Liver (tissue), 9 donors: Measurements from ENCODE around the gene NDUFA11. TPM values are rescaled to one million over a fixed set of nuclear protein-coding genes. Genes with fewer than 3 reads are reported as not detected.

Experiments used
- DNase-seq: peaks from one replicate; pipeline ENCODE4 v3.0.0-alpha.2; 2017; ENCODE audit warnings: low spot score
- H3K27ac ChIP-seq, 2 donors: one replicate each; pipeline ENCODE4 v1.7.0; 2013; ENCODE audit warnings: inconsistent platforms in 2 of 2, low read length in 2 of 2, control low read depth in 1 of 2, low read depth in 1 of 2, mild to moderate bottlenecking in 1 of 2
- H3K27me3 ChIP-seq, 4 donors: one replicate each; pipeline versions ENCODE4 v1.6.1 to v1.7.0; 2013; ENCODE audit warnings: low read length in 3 of 4, inconsistent platforms in 1 of 4, mild to moderate bottlenecking in 1 of 4, moderate library complexity in 1 of 4; ENCODE audit not compliant: control insufficient read depth in 4 of 4, insufficient read depth in 4 of 4
- H3K36me3 ChIP-seq, 4 donors: one replicate each; pipeline versions ENCODE4 v1.6.1 to v1.7.0; 2013; ENCODE audit warnings: low read length in 3 of 4, mild to moderate bottlenecking in 3 of 4, low read depth in 1 of 4, moderate library complexity in 1 of 4; ENCODE audit not compliant: control insufficient read depth in 4 of 4, insufficient read depth in 3 of 4
- H3K4me1 ChIP-seq, 4 donors: one replicate each; pipeline versions ENCODE4 v1.6.1 to v1.7.0; 2013; ENCODE audit warnings: low read length in 3 of 4, mild to moderate bottlenecking in 3 of 4, moderate library complexity in 1 of 4; ENCODE audit not compliant: control insufficient read depth in 4 of 4, insufficient read depth in 4 of 4
- H3K4me3 ChIP-seq, 3 donors: one replicate each; pipeline versions ENCODE4 v1.6.1 to v1.7.0; 2013; ENCODE audit warnings: low read length in 3 of 3, control low read depth in 1 of 3, low read depth in 1 of 3, mild to moderate bottlenecking in 1 of 3
- H3K9ac ChIP-seq, 2 donors: one replicate each; pipeline ENCODE4 v1.7.0; 2013; ENCODE audit warnings: low read length in 2 of 2, mild to moderate bottlenecking in 2 of 2, moderate library complexity in 2 of 2, control low read depth in 1 of 2, low read depth in 1 of 2
- H3K9me3 ChIP-seq, 4 donors: one replicate each; pipeline versions ENCODE4 v1.6.1 to v1.7.0; 2013; ENCODE audit warnings: low read length in 3 of 4; ENCODE audit not compliant: control insufficient read depth in 4 of 4
- ATF3 ChIP-seq: IDR thresholded peaks from 2 replicates; pipeline ENCODE4 v1.6.1; 2016; ENCODE audit warnings: antibody characterized with exemption
- EGR1 ChIP-seq, 2 donors: IDR thresholded peaks; 2 replicates each; pipeline ENCODE4 v1.6.1; 2016 to 2018; ENCODE audit warnings: antibody characterized with exemption in 2 of 2, low read depth in 2 of 2
- FOXA1 ChIP-seq: IDR thresholded peaks from 2 replicates; pipeline ENCODE4 v1.6.1; 2016; ENCODE audit warnings: antibody characterized with exemption
- FOXA2 ChIP-seq: IDR thresholded peaks from 2 replicates; pipeline ENCODE4 v1.6.1; 2016; ENCODE audit warnings: antibody characterized with exemption
- GABPA ChIP-seq, 2 donors: IDR thresholded peaks in 1 of 2; conservative IDR thresholded peaks in 1 of 2; 2 replicates each; pipeline ENCODE4 v1.6.1; 2016; ENCODE audit warnings: antibody characterized with exemption in 2 of 2, mild to moderate bottlenecking in 1 of 2, moderate library complexity in 1 of 2
- HNF4A ChIP-seq, 2 donors: conservative IDR thresholded peaks; 2 replicates each; pipeline ENCODE4 v1.6.1; 2016; ENCODE audit warnings: antibody characterized with exemption in 2 of 2, mild to moderate bottlenecking in 2 of 2
- HNF4G ChIP-seq: IDR thresholded peaks from 2 replicates; pipeline ENCODE4 v1.6.1; 2016; ENCODE audit warnings: antibody characterized with exemption
- JUND ChIP-seq, 2 donors: IDR thresholded peaks; 2 replicates each; pipeline ENCODE4 v1.6.1; 2016; ENCODE audit warnings: antibody characterized with exemption in 2 of 2
- NR2F2 ChIP-seq: IDR thresholded peaks from 2 replicates; pipeline ENCODE4 v1.6.1; 2016; ENCODE audit warnings: antibody characterized with exemption
- RAD21 ChIP-seq, 2 donors: IDR thresholded peaks; 2 replicates each; pipeline ENCODE4 v1.6.1; 2016; ENCODE audit warnings: antibody characterized with exemption in 2 of 2, mild to moderate bottlenecking in 2 of 2
- RXRA ChIP-seq, 2 donors: IDR thresholded peaks; 2 replicates each; pipeline ENCODE4 v1.6.1; 2017 to 2018; ENCODE audit warnings: antibody characterized with exemption in 2 of 2, mild to moderate bottlenecking in 1 of 2
- SP1 ChIP-seq: IDR thresholded peaks from 2 replicates; pipeline ENCODE4 v1.6.1; 2018; ENCODE audit warnings: antibody characterized with exemption, mild to moderate bottlenecking
- TAF1 ChIP-seq: conservative IDR thresholded peaks from 2 replicates; pipeline ENCODE4 v1.6.1; 2016; ENCODE audit warnings: antibody characterized with exemption, mild to moderate bottlenecking
- YY1 ChIP-seq: IDR thresholded peaks from 2 replicates; pipeline ENCODE4 v1.6.1; 2016; ENCODE audit warnings: antibody characterized with exemption, mild to moderate bottlenecking
- ZBTB33 ChIP-seq: IDR thresholded peaks from 2 replicates; pipeline ENCODE4 v1.6.1; 2016; ENCODE audit warnings: antibody characterized with exemption
- WGBS: extraction: QIAGEN DNeasy Blood & Tissue Kit; methylation state at CpG from one replicate; pipeline ENCODE4 v1.1.7; 2013; 5-methylcytosine and 5-hydroxymethylcytosine counted together
- polyA plus RNA-seq, 2 donors: library from polyadenylated mRNA; stranded (reverse) in 1 of 2; unstranded in 1 of 2; fragments of 200-250 nt in 1 of 2; fragments of >200 nt in 1 of 2; fragmentation: Nextera tagmentation in 1 of 2; extraction: Ambion mirVana in 1 of 2; gene quantifications; one replicate each; pipeline versions ENCODE4 v1.2.1 to v1.2.3, GENCODE V29; 2013 to 2015
- total RNA-seq, 2 donors: library from RNA; depleted of rRNA; stranded (reverse); fragments of >200 nt; gene quantifications; one replicate each; pipeline ENCODE4 v1.2.3, GENCODE V29; 2014
- TF ChIP-seq, protein P1 (sequence below): fragments of 150-350 bp; IDR thresholded peaks from 2 replicates; pipeline ENCODE4 v1.5.1; 2017; ENCODE audit warnings: improper control_type of control experiment, low read depth, low read length; ENCODE audit not compliant: missing input control
- TF ChIP-seq, protein P2 (sequence below): IDR thresholded peaks from 2 replicates; pipeline ENCODE4 v1.6.1; 2016; ENCODE audit warnings: antibody characterized with exemption, mild to moderate bottlenecking
- TF ChIP-seq, protein P3 (sequence below): IDR thresholded peaks from 2 replicates; pipeline ENCODE4 v1.6.1; 2016; ENCODE audit warnings: antibody characterized with exemption
- donor health status: healthy.
- donor health status: healthy.
- donor health status: healthy.
- donor health status: healthy.
- donor health status: healthy.

Gene NDUFA11
- total and polyA plus RNA-seq, 4 donors: 127 to 394 (median 226) TPM

DNA sequence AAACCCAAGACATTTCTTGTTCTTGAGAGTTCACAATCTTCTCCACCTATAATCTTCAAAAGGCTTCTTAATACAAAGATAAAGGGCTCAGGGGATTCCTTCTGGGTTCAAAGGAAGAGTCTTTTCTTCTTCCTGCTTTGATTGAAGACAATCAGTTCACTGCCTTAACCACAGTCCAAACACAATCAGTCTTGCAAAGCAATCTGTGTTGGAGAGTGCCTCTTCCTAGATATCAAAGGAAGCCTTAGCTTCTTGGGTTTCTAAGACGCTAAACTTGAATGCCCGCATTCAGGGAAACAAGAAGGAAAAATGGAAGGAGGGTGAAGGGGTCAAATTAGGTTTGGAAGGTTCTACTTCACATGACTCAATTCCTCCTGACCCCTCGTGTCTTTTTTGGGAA lies 47.2 kb upstream of the NDUFA11 start:
- Histone ChIP-seq H3K9me3 (no peaks in the 10 kb centered on the region), H3K27me3 (no peaks in the 10 kb centered on the region), H3K4me3 (no peak overlapping the region), H3K4me1 (peaks cover 10 to 67% (median 45%) of the 10 kb centered on the region in 4 donors), H3K9ac (no peak overlapping the region), H3K27ac (no peak overlapping the region), H3K36me3 (peaks cover 0 to 4% (median 0%) of the 10 kb centered on the region in 4 donors)
- TF ChIP-seq ZBTB33: no peak
- TF ChIP-seq EGR1 (IDR thresholded peaks at IDR 0.05; ENCODE audit: low read depth in 2 of 2): no peak
- no peak for TF ChIP-seq YY1
- TF ChIP-seq HNF4A (conservative IDR thresholded peaks at IDR 0.05): no peak
- TF ChIP-seq SP1: no peak
- TF ChIP-seq RAD21 (IDR thresholded peaks at IDR 0.05): no peak
- TF ChIP-seq RXRA (IDR thresholded peaks at IDR 0.05): no peak
- TF ChIP-seq FOXA2: no peak
- no peak for TF ChIP-seq JUND (IDR thresholded peaks at IDR 0.05)
- TF ChIP-seq ATF3: no peak
- no peak for TF ChIP-seq NR2F2
- no peak for TF ChIP-seq GABPA (IDR thresholded peaks at IDR 0.05 in 1 of 2, conservative IDR thresholded peaks at IDR 0.05 in 1 of 2)
- no peak for TF ChIP-seq HNF4G
- TF ChIP-seq, protein P1, sequence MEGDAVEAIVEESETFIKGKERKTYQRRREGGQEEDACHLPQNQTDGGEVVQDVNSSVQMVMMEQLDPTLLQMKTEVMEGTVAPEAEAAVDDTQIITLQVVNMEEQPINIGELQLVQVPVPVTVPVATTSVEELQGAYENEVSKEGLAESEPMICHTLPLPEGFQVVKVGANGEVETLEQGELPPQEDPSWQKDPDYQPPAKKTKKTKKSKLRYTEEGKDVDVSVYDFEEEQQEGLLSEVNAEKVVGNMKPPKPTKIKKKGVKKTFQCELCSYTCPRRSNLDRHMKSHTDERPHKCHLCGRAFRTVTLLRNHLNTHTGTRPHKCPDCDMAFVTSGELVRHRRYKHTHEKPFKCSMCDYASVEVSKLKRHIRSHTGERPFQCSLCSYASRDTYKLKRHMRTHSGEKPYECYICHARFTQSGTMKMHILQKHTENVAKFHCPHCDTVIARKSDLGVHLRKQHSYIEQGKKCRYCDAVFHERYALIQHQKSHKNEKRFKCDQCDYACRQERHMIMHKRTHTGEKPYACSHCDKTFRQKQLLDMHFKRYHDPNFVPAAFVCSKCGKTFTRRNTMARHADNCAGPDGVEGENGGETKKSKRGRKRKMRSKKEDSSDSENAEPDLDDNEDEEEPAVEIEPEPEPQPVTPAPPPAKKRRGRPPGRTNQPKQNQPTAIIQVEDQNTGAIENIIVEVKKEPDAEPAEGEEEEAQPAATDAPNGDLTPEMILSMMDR: no peak
- no peak for TF ChIP-seq FOXA1
- no peak for TF ChIP-seq TAF1
- TF ChIP-seq, protein P2, sequence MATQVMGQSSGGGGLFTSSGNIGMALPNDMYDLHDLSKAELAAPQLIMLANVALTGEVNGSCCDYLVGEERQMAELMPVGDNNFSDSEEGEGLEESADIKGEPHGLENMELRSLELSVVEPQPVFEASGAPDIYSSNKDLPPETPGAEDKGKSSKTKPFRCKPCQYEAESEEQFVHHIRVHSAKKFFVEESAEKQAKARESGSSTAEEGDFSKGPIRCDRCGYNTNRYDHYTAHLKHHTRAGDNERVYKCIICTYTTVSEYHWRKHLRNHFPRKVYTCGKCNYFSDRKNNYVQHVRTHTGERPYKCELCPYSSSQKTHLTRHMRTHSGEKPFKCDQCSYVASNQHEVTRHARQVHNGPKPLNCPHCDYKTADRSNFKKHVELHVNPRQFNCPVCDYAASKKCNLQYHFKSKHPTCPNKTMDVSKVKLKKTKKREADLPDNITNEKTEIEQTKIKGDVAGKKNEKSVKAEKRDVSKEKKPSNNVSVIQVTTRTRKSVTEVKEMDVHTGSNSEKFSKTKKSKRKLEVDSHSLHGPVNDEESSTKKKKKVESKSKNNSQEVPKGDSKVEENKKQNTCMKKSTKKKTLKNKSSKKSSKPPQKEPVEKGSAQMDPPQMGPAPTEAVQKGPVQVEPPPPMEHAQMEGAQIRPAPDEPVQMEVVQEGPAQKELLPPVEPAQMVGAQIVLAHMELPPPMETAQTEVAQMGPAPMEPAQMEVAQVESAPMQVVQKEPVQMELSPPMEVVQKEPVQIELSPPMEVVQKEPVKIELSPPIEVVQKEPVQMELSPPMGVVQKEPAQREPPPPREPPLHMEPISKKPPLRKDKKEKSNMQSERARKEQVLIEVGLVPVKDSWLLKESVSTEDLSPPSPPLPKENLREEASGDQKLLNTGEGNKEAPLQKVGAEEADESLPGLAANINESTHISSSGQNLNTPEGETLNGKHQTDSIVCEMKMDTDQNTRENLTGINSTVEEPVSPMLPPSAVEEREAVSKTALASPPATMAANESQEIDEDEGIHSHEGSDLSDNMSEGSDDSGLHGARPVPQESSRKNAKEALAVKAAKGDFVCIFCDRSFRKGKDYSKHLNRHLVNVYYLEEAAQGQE: no peak
- TF ChIP-seq, protein P3, sequence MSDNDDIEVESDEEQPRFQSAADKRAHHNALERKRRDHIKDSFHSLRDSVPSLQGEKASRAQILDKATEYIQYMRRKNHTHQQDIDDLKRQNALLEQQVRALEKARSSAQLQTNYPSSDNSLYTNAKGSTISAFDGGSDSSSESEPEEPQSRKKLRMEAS: no peak
- DNase-seq: no peak
- WGBS: 78% methylated on average over 3 of the region's 3 CpGs
